ENCODE data around the gene SLC25A51. TPM values are rescaled to one million over a fixed set of nuclear protein-coding genes. Genes with fewer than 3 reads are reported as not detected.

Gene SLC25A51
- total RNA-seq, 4 donors from 2014 or later, result 28.9 to 34.6 (median 31.6) TPM

DNA sequence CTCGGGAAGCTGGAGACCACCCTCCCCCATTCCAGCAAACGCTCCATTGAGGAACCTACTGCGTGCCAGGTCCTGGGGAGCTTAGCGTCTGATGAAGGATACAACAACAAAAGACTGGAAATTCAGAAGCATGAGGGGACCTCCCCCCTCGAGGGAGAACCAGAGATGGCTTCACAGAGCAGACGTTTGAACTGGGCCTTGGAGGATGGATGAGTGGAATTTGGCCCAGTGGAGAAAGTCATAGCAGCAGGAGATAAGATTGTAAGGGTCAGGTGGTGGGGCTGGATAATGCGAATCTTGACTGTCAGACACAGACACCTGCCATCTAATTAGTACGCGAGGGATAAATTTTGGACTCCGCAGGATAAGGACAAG is 1.2 kb upstream of the SLC25A51 start:
- intact Hi-C loops (cut with DNase I), result no loop called here
- no peaks in the 10 kb centered on the region for H3K9me3 ChIP-seq
- TF ChIP-seq, protein P1, sequence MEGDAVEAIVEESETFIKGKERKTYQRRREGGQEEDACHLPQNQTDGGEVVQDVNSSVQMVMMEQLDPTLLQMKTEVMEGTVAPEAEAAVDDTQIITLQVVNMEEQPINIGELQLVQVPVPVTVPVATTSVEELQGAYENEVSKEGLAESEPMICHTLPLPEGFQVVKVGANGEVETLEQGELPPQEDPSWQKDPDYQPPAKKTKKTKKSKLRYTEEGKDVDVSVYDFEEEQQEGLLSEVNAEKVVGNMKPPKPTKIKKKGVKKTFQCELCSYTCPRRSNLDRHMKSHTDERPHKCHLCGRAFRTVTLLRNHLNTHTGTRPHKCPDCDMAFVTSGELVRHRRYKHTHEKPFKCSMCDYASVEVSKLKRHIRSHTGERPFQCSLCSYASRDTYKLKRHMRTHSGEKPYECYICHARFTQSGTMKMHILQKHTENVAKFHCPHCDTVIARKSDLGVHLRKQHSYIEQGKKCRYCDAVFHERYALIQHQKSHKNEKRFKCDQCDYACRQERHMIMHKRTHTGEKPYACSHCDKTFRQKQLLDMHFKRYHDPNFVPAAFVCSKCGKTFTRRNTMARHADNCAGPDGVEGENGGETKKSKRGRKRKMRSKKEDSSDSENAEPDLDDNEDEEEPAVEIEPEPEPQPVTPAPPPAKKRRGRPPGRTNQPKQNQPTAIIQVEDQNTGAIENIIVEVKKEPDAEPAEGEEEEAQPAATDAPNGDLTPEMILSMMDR (IDR thresholded peaks at IDR 0.05), result no peak
- TF ChIP-seq POLR2A (IDR thresholded peaks at IDR 0.05), result no peak
- H3K36me3 ChIP-seq, result no peaks in the 10 kb centered on the region
- H3K4me1 ChIP-seq, result peaks cover 17 to 19% of the 10 kb centered on the region in 2 donors
- 69 to 79% methylated on average over 10 of the region's 10 CpGs for WGBS, 2 donors
- no peaks in the 10 kb centered on the region for H3K27me3 ChIP-seq
- H3K27ac ChIP-seq, result peak overlapping the region in 1 of 3 donors; percentile 94
- no peak for DNase-seq
- peak overlapping the region in 1 of 3 donors; percentile 94 for H3K4me3 ChIP-seq (replicated peaks in 1 of 3)

DNA sequence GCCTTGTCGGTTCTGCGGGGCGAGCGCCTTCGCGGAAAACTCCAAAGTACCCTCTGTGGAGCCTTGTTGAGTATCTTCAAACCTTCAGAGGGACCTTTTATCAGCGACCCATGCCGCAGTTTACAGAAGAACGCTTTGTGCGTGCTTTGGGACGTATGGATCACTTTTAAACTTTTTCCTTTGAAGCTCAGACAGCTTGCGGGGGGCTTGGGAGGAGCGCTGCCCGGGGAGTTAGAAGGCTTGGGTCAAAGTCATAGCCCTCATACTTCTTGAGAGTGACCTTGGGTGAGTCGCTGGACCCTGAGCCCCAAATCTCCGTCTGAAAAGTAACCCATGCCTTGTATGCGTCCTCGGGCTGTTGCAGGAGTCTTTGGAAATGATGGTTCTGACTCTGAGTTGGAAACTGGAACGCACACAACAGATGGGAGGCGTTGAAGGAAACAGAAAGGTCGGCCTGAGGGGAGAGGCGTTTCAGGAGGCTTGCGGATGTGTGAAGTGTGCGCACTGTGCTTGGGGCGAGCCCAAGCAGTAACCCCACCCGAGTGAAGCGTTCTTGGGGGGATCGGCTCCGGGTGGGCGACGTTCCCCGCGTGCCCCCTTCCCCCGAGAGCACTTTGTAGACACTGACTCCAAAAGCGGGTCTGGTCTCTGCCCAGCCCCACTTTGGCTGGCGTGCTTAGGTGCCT is 661 bp upstream of the SLC25A51 start:
- intact Hi-C loops (cut with DNase I), result loop anchor here (5.0 kb wide), 1 partner anchor 422 kb away; no protein-coding TSS in a partner anchor
- Histone ChIP-seq H3K36me3 (peaks cover 0 to under 1% of the 10 kb centered on the region in 2 donors), H3K4me3 (replicated peaks in 1 of 3) (peak overlapping the region; percentile 91 to 96 (median 94)), H3K4me1 (peaks cover 17 to 19% of the 10 kb centered on the region in 2 donors), H3K9me3 (no peaks in the 10 kb centered on the region), H3K27ac (peak overlapping the region; percentile 74 to 94 (median 84)), H3K27me3 (no peaks in the 10 kb centered on the region)
- peak in 1 of 2 donors; percentile 25 for DNase-seq
- TF ChIP-seq, protein P1 (IDR thresholded peaks at IDR 0.05), result peak in 2 of 6 experiments; percentile 4 to 19
- no peak for TF ChIP-seq POLR2A (IDR thresholded peaks at IDR 0.05)
- WGBS, 2 donors, result 19 to 28% methylated on average over 21 to 35 of the region's 36 CpGs

DNA sequence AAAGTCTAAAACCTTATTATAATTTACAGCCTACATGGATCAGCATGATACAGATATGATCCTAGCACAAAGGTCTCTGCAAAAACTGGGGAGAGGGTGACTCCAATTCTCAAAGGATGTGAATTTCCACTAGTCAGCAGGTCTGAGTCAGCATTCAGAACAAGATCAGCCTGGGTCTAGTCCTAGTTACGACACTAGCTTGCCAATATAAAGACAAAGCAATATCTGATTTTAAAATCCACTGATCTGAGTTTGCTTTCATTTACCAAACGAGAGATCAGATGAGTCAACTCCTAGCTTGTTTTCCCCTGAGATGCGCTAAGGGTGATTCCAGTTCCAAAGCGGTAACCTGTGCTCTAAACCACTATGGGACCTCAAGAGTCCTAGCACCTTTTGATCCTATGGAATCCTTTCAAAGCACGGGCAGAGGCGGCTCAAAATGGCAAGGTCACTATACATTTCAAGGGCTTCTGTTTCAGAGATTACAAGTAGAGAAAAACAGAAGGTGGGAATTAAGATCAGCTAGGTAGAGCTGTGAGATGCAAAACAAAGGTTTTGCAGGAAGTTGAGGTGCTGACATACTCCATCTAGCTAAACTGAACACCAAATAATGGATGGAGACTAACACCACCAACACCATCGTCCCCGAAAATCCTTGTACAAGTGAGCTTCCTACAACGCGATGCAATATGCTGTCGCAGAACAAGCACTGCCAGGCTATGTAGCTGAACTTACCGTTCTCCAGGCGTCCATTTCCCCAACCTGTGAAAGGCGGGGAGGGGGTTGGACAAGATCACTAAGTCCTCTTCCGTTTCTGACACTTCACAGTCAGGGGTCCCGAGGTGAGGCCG is 906 bp downstream of the SLC25A51 start:
- H3K4me3 ChIP-seq (replicated peaks in 1 of 3), result peak overlapping the region; percentile 91 to 96 (median 94)
- no peak for DNase-seq
- 8 to 12% methylated on average over 15 to 16 of the region's 17 CpGs for WGBS, 2 donors
- H3K27ac ChIP-seq, result peak overlapping the region; percentile 74 to 94 (median 84)
- peaks cover 12 to 14% of the 10 kb centered on the region in 2 donors for H3K36me3 ChIP-seq
- H3K9me3 ChIP-seq, result no peaks in the 10 kb centered on the region
- intact Hi-C loops (cut with DNase I), result loop anchor here (5.0 kb wide), 1 partner anchor 421 kb away; no protein-coding TSS in a partner anchor
- TF ChIP-seq, protein P1 (IDR thresholded peaks at IDR 0.05), result no peak
- TF ChIP-seq POLR2A (IDR thresholded peaks at IDR 0.05), result no peak
- H3K27me3 ChIP-seq, result no peaks in the 10 kb centered on the region
- H3K4me1 ChIP-seq, result peaks cover 17 to 19% of the 10 kb centered on the region in 2 donors

DNA sequence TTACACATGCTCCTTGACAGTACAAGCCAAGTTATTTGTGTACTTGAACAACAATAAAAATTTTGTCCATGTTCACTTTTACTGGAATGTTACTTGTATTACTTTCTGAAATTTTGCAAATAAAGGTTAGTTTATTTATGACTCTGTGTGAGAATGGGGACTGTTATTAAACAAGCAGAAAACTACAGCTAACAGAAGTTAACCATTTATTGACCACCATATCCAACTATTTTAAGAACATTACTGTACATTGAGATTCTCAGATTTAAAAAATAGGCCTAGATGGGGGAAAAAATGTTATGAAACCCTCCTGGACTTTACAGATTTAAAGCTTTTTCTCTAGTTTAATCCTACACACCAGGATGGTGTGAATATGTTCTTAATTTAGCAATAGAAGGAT is 1.8 kb downstream of the SLC25A51 start:
- Histone ChIP-seq H3K36me3 (peaks cover 12 to 16% of the 10 kb centered on the region in 2 donors), H3K4me1 (peaks cover 17 to 19% of the 10 kb centered on the region in 2 donors), H3K27ac (no peak overlapping the region), H3K27me3 (no peaks in the 10 kb centered on the region), H3K4me3 (replicated peaks in 1 of 3) (no peak overlapping the region), H3K9me3 (no peaks in the 10 kb centered on the region)
- intact Hi-C loops (cut with DNase I), result loop anchor here (5.0 kb wide), 1 partner anchor 420 kb away; no protein-coding TSS in a partner anchor
- TF ChIP-seq POLR2A (IDR thresholded peaks at IDR 0.05), result no peak
- TF ChIP-seq, protein P1 (IDR thresholded peaks at IDR 0.05), result no peak
- DNase-seq, result no peak
